Thymus (tissue), 11 donors: ENCODE measurements around the gene FCHO2. TPM values are rescaled to one million over a fixed set of nuclear protein-coding genes. Genes with fewer than 3 reads are reported as not detected.

Source experiments
- DNase-seq, 9 donors: peaks; one replicate each; pipeline ENCODE4 v3.0.0-alpha.2; 2013; ENCODE audit warnings: low spot score in 9 of 9, low read depth in 6 of 9, missing footprints in 1 of 9
- H3K27ac ChIP-seq, 2 donors: one replicate each; pipeline ENCODE4 v1.5.1; 2013; ENCODE audit warnings: control low read depth in 1 of 2, low read depth in 1 of 2, low read length in 1 of 2, mild to moderate bottlenecking in 1 of 2, moderate library complexity in 1 of 2
- H3K27me3 ChIP-seq, 2 donors: one replicate each; pipeline ENCODE4 v1.5.1; 2013; ENCODE audit warnings: low read length in 1 of 2; ENCODE audit not compliant: control insufficient read depth in 2 of 2, insufficient read depth in 1 of 2
- H3K36me3 ChIP-seq, 2 donors: one replicate each; pipeline ENCODE4 v1.5.1; 2013; ENCODE audit warnings: low read length in 1 of 2, mild to moderate bottlenecking in 1 of 2, moderate library complexity in 1 of 2; ENCODE audit not compliant: control insufficient read depth in 2 of 2, insufficient read depth in 2 of 2
- H3K4me1 ChIP-seq, 2 donors: one replicate each; pipeline ENCODE4 v1.5.1; 2013; ENCODE audit warnings: low read length in 2 of 2; ENCODE audit not compliant: control insufficient read depth in 2 of 2, insufficient read depth in 2 of 2
- H3K4me3 ChIP-seq, 2 donors: one replicate each; pipeline ENCODE4 v1.5.1; 2013; ENCODE audit warnings: low read length in 2 of 2, control low read depth in 1 of 2, mild to moderate bottlenecking in 1 of 2
- H3K9me3 ChIP-seq, 2 donors: one replicate each; pipeline ENCODE4 v1.5.1; 2013; ENCODE audit warnings: low read length in 1 of 2, mild to moderate bottlenecking in 1 of 2; ENCODE audit not compliant: control insufficient read depth in 2 of 2, insufficient read depth in 1 of 2
- WGBS: extraction: QIAGEN DNeasy Blood & Tissue Kit; methylation state at CpG from one replicate; pipeline ENCODE4 v1.1.7; 2013; 5-methylcytosine and 5-hydroxymethylcytosine counted together
- polyA plus RNA-seq: library from polyadenylated mRNA; stranded (reverse); fragments of 200-250 nt; gene quantifications from one replicate; pipeline ENCODE4 v1.2.3, GENCODE V29; 2013
- total RNA-seq: library from RNA; stranded (reverse); fragments of 120-200 nt; gene quantifications from one replicate; pipeline ENCODE4 v1.2.4, GENCODE V29; 2013
- donor health status: healthy.

Gene FCHO2
- total and polyA plus RNA-seq, 2 donors, result 7.7 to 17.8 TPM

DNA sequence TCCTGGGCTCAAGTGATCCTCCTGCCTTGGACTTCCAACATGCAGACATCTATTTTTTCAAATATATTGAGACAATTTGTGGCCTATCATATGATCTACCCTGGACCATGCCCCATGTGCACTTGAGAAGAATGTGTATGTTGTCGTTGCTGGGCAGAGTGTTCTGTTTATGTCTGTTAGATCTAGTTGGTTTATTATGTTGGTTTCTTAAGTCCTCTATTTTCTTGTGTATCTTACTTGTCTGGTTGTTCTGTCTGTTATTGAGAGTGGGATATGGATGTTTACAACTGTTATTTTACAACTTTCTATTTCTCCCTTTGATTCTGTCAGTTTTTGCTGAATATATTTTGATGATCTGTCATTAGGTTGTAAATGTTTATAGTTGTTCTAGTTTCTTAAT lies 154.3 kb downstream of the FCHO2 start:
- 95% methylated on average over 1 of the region's 1 CpG for WGBS
- DNase-seq, result no peak
- Histone ChIP-seq H3K9me3 (no peaks in the 10 kb centered on the region), H3K4me1 (no peaks in the 10 kb centered on the region), H3K27ac (no peak overlapping the region), H3K4me3 (no peak overlapping the region), H3K27me3 (peaks cover 0 to 5% of the 10 kb centered on the region in 2 donors), H3K36me3 (no peaks in the 10 kb centered on the region)

DNA sequence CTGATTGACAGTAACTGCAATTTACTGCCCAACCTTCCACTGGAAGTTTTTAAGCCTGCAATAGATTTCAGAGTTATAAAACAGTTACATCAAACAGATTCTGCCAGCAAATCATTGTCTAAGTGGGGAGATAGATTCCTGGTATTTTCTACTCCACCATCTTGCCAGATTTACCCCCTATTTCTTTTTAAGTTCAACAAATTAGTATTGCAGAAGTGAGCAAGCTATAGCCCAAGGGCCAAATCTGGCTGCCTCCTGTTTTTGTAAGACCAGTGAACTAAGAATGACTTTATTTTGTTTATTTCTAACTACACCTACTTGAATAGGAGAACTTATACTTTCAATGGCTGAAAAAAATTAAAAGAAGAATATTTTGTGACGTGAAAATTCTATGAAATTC lies 155.7 kb downstream of the FCHO2 start:
- DNase-seq, result no peak
- no peaks in the 10 kb centered on the region for H3K36me3 ChIP-seq
- H3K9me3 ChIP-seq, result no peaks in the 10 kb centered on the region
- WGBS, result 92% methylated on average over 1 of the region's 1 CpG
- H3K4me1 ChIP-seq, result no peaks in the 10 kb centered on the region
- H3K27ac ChIP-seq, result no peak overlapping the region
- no peak overlapping the region for H3K4me3 ChIP-seq
- peaks cover 0 to 9% of the 10 kb centered on the region in 2 donors for H3K27me3 ChIP-seq

DNA sequence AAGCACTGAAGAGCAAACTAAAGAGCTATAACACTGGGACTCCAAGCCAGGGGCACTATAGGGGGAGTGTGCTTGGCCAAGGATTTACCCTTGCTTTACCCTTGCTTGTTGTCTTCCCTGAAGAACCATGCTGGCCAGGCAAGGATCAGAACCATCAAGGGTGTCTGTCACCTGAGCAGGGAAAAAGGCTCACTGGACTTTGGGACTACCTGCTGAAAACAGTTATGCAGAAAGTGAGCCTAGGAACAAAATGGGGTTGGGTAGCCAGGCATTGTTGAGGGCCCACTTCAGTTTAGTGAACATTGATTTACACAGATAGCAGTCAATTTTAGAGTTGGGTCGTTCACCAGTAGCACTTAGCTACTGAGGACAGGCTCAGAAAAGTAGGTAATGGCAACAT lies 156.5 kb downstream of the FCHO2 start:
- Histone ChIP-seq H3K4me1 (no peaks in the 10 kb centered on the region), H3K36me3 (no peaks in the 10 kb centered on the region), H3K4me3 (no peak overlapping the region), H3K9me3 (no peaks in the 10 kb centered on the region), H3K27me3 (peaks cover 0 to 12% of the 10 kb centered on the region in 2 donors), H3K27ac (no peak overlapping the region)
- no peak for DNase-seq
- 77% methylated on average over 1 of the region's 1 CpG for WGBS

- Histone ChIP-seq H3K4me1 (no peaks in the 10 kb centered on the region), H3K9me3 (no peaks in the 10 kb centered on the region), H3K4me3 (no peak overlapping the region), H3K27ac (no peak overlapping the region), H3K36me3 (no peaks in the 10 kb centered on the region), H3K27me3 (peaks cover 5 to 28% of the 10 kb centered on the region in 2 donors)
- no peak for DNase-seq
- WGBS, result 89% methylated on average over 3 of the region's 3 CpGs
Measured at GRCh38 chr5:73114044-73114688, 158.3 kb downstream of the FCHO2 start.

GRCh38 chr5:73115399-73116051 lies 159.7 kb downstream of the FCHO2 start:
- no peak overlapping the region for H3K4me3 ChIP-seq
- no peaks in the 10 kb centered on the region for H3K4me1 ChIP-seq
- H3K27me3 ChIP-seq, result peaks cover 15 to 39% of the 10 kb centered on the region in 2 donors
- no peak overlapping the region for H3K27ac ChIP-seq
- no peaks in the 10 kb centered on the region for H3K9me3 ChIP-seq
- no peak for DNase-seq
- H3K36me3 ChIP-seq, result no peaks in the 10 kb centered on the region
- WGBS, result 79% methylated on average over 4 of the region's 4 CpGs

DNA sequence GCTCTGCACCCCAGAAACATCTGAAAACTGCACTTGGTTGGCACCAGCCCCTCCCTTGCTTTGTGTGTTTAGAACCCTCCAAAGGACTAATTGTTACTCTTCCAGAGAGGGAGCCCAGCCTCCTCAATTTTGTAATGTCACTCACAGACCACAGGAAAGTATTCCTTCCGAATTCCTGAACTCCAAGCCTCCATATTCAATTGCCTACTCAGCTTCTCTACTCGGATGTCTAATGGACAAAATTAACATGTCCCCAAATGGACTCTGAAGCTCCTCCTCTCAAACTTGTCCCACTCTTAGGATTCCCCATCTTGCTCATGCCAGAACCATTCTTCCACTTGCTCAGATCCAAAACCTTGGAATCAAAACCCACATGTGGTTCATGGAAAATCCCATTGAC lies 160.7 kb downstream of the FCHO2 start:
- Histone ChIP-seq H3K27me3 (peaks cover 24 to 49% of the 10 kb centered on the region in 2 donors), H3K27ac (no peak overlapping the region), H3K9me3 (no peaks in the 10 kb centered on the region), H3K4me1 (no peaks in the 10 kb centered on the region), H3K4me3 (no peak overlapping the region), H3K36me3 (no peaks in the 10 kb centered on the region)
- no peak for DNase-seq
- 76% methylated on average over 2 of the region's 2 CpGs for WGBS

GRCh38 chr5:73117088-73117740 lies 161.4 kb downstream of the FCHO2 start:
- no peak overlapping the region for H3K4me3 ChIP-seq
- H3K27me3 ChIP-seq, result peaks cover 26 to 56% of the 10 kb centered on the region in 2 donors
- WGBS, result 56% methylated on average over 3 of the region's 3 CpGs
- H3K4me1 ChIP-seq, result no peaks in the 10 kb centered on the region
- no peaks in the 10 kb centered on the region for H3K9me3 ChIP-seq
- no peaks in the 10 kb centered on the region for H3K36me3 ChIP-seq
- DNase-seq, result no peak
- no peak overlapping the region for H3K27ac ChIP-seq

DNA sequence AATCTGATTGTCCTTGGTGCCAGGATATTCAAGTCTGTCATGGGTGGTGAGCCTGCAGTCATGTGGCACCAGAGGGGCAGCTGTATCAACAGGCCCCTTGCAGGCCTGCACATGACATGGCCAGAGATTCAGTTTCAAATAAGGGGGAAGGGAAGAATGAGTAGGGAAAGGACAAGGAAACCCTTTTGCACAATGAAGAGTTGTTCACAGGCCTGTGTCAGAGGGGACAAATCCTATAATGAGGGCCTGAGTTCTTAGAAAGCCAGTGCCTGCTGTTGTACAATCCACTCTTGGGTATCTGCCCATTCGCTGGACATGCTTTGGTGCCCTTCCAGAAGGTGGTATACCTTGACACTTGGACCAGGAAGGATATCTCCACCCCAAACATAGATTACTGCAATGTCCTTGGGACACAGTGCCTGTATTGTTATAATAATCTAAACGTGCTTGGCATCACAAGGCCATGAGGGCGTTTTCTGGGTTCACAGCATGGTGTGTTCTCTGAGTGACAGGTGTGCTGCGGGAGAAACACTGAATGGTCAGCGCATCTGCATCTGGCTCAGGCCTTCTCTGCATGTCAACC lies 162.6 kb downstream of the FCHO2 start:
- Histone ChIP-seq H3K9me3 (no peaks in the 10 kb centered on the region), H3K27ac (no peak overlapping the region), H3K4me3 (no peak overlapping the region), H3K4me1 (no peaks in the 10 kb centered on the region), H3K36me3 (no peaks in the 10 kb centered on the region), H3K27me3 (peaks cover 26 to 64% of the 10 kb centered on the region in 2 donors)
- no peak for DNase-seq
- WGBS, result 93% methylated on average over 5 of the region's 5 CpGs
